GM21786 (cell line): Measurements from ENCODE around the gene SIPA1.

Experiments
- ATAC-seq: cut with Tn5 transposase; IDR thresholded peaks from one replicate; pipeline ENCODE4 v1.9.1; 2021; ENCODE audit not compliant: unreplicated experiment

SIPA1 gene

GRCh38 chr11:65609229-65609628 lies 28.7 kb upstream of the SIPA1 start:
- no peak for ATAC-seq

GRCh38 chr11:65609665-65610064 lies 28.2 kb upstream of the SIPA1 start:
- no peak for ATAC-seq

- no peak for ATAC-seq
Measured at GRCh38 chr11:65610404-65610803, 27.5 kb upstream of the SIPA1 start.

- no peak for ATAC-seq
Measured at GRCh38 chr11:65611028-65611757, 26.7 kb upstream of the SIPA1 start.

- no peak for ATAC-seq
Measured at GRCh38 chr11:65611758-65612603, 25.9 kb upstream of the SIPA1 start.

- ATAC-seq = no peak
Measured at GRCh38 chr11:65612691-65613090, 25.2 kb upstream of the SIPA1 start.

- no peak for ATAC-seq
Measured at GRCh38 chr11:65613091-65613928, 24.6 kb upstream of the SIPA1 start.

GRCh38 chr11:65615229-65615949 lies 22.5 kb upstream of the SIPA1 start, which contains the start of gene PCNX3:
PCNX3 (plus strand) TSS chr11:65615776; CDS start chr11:65616312, 536 bp downstream.
- peak; percentile 82 for ATAC-seq

- no peak for ATAC-seq
Measured at GRCh38 chr11:65615950-65616574, 21.8 kb upstream of the SIPA1 start.

- no peak for ATAC-seq
Measured at GRCh38 chr11:65616575-65617001, 21.3 kb upstream of the SIPA1 start.

- ATAC-seq = no peak
Measured at GRCh38 chr11:65617136-65617850, 20.6 kb upstream of the SIPA1 start.

- ATAC-seq = no peak
Measured at GRCh38 chr11:65617990-65618751, 19.7 kb upstream of the SIPA1 start.

GRCh38 chr11:65618763-65619162 lies 19.1 kb upstream of the SIPA1 start:
- ATAC-seq = no peak

- ATAC-seq = no peak
Measured at GRCh38 chr11:65619281-65619928, 18.5 kb upstream of the SIPA1 start.

- ATAC-seq = no peak
Measured at GRCh38 chr11:65620666-65621065, 17.2 kb upstream of the SIPA1 start.

- ATAC-seq = no peak
Measured at GRCh38 chr11:65621460-65621859, 16.4 kb upstream of the SIPA1 start.

- no peak for ATAC-seq
Measured at GRCh38 chr11:65622011-65622410, 15.9 kb upstream of the SIPA1 start.

- no peak for ATAC-seq
Measured at GRCh38 chr11:65623177-65623576, 14.7 kb upstream of the SIPA1 start.
